Activated T-helper 2 cell treated with anti-CD3 and anti-CD28 coated beads, Interferon-gamma antibody, Interleukin-2, Interleukin-4, amounts not matched to agents 10 μg/mL and 5 μg/mL and 100 μg/mL, durations not matched to agents 14 hours and 24 hours and 36 hours (primary cell): Measurements from ENCODE around the gene HASPIN. TPM values are rescaled to one million over a fixed set of nuclear protein-coding genes. Genes with fewer than 3 reads are reported as not detected.
A peak's percentile ranks its signal among the peaks of the same experiment; 100 is the strongest.
"Not testable (repeated sequence)": the region's sequence is repeated elsewhere in the genome, so short reads cannot be mapped to it uniquely, and the experiment has no call there.

Experiments
- DNase-seq: peaks from one replicate; pipeline ENCODE4 v3.0.0; 2021; ENCODE audit warnings: low spot score
- H3K27ac Mint-ChIP-seq: one replicate; pipeline ENCODE4 v1.8.0; 2021; ENCODE audit warnings: mixed read lengths
- H3K27me3 Mint-ChIP-seq: one replicate; pipeline ENCODE4 v1.8.0; 2021; ENCODE audit warnings: low read depth, mixed read lengths
- H3K36me3 Mint-ChIP-seq: one replicate; pipeline ENCODE4 v1.8.0; 2021; ENCODE audit warnings: low read depth, mixed read lengths
- H3K4me1 Mint-ChIP-seq: one replicate; pipeline ENCODE4 v1.8.0; 2021; ENCODE audit warnings: low read depth, mixed read lengths
- H3K4me3 Mint-ChIP-seq: one replicate; pipeline ENCODE4 v1.8.0; 2021; ENCODE audit warnings: low read depth, mild to moderate bottlenecking, moderate library complexity, mixed read lengths
- H3K9me3 Mint-ChIP-seq: one replicate; pipeline ENCODE4 v1.8.0; 2021; ENCODE audit warnings: mixed read lengths
- intact Hi-C: fragments of 100-400 bp; cut with micrococcal nuclease; formaldehyde crosslinking; loops from one replicate; pipeline ENCODE4 v1.15.1; 2023
- total RNA-seq: library from RNA; stranded (reverse); gene quantifications from 2 replicates; pipeline ENCODE4 v1.2.3, GENCODE V29; 2022

The HASPIN gene
- total RNA-seq, 1 donor from 2014 or later = 23.4 TPM

- Mint-ChIP-seq H3K4me3 (no peak overlapping the region), H3K9me3 (no peaks in the 10 kb centered on the region), H3K36me3 (peaks cover 41% of the 10 kb centered on the region), H3K27me3 (no peaks in the 10 kb centered on the region), H3K4me1 (peaks cover 13% of the 10 kb centered on the region), H3K27ac (no peak overlapping the region)
- intact Hi-C loops = no loop called here
- DNase-seq = no peak
Observed at GRCh38 chr17:3689262-3690093, 34.2 kb upstream of the HASPIN start.

GRCh38 chr17:3690094-3690715 lies 33.5 kb upstream of the HASPIN start:
- no peaks in the 10 kb centered on the region for H3K27me3 Mint-ChIP-seq
- H3K4me3 Mint-ChIP-seq = no peak overlapping the region
- intact Hi-C loops = no loop called here
- peaks cover 15% of the 10 kb centered on the region for H3K4me1 Mint-ChIP-seq
- H3K9me3 Mint-ChIP-seq = no peaks in the 10 kb centered on the region
- H3K27ac Mint-ChIP-seq = no peak overlapping the region
- peaks cover 38% of the 10 kb centered on the region for H3K36me3 Mint-ChIP-seq
- DNase-seq = no peak

DNA sequence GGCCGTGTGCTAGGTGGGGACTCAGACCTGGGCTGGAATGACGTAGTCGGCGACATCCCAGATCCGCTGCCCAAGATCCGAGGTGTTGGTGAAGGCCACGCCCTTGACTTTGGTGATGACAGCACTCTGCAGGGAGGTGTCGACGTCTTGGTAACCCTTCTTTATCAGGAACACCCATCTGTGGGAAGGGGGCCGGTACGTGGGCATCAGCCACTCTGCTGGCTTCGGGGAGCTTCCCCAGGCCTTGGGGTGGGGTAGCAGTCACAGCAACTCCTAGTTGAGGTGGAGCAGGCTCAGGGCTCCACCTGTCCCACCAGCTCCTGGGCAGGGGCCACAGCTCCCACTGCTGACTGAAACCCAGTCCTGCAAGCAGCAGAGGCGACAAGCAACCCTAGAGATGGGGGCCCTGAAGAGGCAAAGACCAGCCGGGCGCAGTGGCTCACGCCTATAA lies 32.1 kb upstream of the HASPIN start:
- no peaks in the 10 kb centered on the region for H3K9me3 Mint-ChIP-seq
- peaks cover 15% of the 10 kb centered on the region for H3K4me1 Mint-ChIP-seq
- no peak overlapping the region for H3K27ac Mint-ChIP-seq
- no peaks in the 10 kb centered on the region for H3K27me3 Mint-ChIP-seq
- intact Hi-C loops = no loop called here
- no peak for DNase-seq
- peaks cover 38% of the 10 kb centered on the region for H3K36me3 Mint-ChIP-seq
- H3K4me3 Mint-ChIP-seq = no peak overlapping the region

GRCh38 chr17:3692346-3692745 lies 31.4 kb upstream of the HASPIN start:
- Mint-ChIP-seq H3K9me3 (no peaks in the 10 kb centered on the region), H3K4me1 (peaks cover 15% of the 10 kb centered on the region), H3K4me3 (no peak overlapping the region), H3K27ac (no peak overlapping the region), H3K36me3 (peaks cover 38% of the 10 kb centered on the region), H3K27me3 (no peaks in the 10 kb centered on the region)
- intact Hi-C loops = no loop called here
- no peak for DNase-seq

GRCh38 chr17:3693141-3693540 lies 30.6 kb upstream of the HASPIN start:
- Mint-ChIP-seq H3K4me3 (peak overlapping the region; percentile 45), H3K36me3 (peaks cover 43% of the 10 kb centered on the region), H3K4me1 (peaks cover 15% of the 10 kb centered on the region), H3K27ac (no peak overlapping the region), H3K27me3 (no peaks in the 10 kb centered on the region), H3K9me3 (no peaks in the 10 kb centered on the region)
- no peak for DNase-seq
- intact Hi-C loops = no loop called here

DNA sequence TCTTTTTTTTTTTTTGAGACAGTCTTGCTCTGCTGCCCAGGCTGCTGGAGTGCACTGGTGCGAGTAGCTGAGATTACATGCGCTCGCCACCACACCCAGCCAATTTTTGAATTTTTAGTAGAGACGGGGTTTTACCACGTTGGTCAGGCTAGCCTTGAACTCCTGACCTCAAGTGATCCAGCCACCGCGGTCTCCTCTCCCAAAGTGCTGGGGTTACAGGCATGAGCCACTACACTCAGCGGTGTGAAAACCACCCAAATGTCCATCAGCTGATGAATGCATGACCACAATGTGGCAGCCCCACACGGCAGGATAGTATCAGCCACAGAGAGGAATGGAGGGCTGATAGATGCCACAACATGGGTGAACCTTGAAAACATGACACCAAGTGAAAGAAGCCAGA lies 29.9 kb upstream of the HASPIN start:
- peaks cover 15% of the 10 kb centered on the region for H3K4me1 Mint-ChIP-seq
- H3K4me3 Mint-ChIP-seq = peak overlapping the region; percentile 90
- peaks cover 42% of the 10 kb centered on the region for H3K36me3 Mint-ChIP-seq
- intact Hi-C loops = no loop called here
- H3K27ac Mint-ChIP-seq = peak overlapping the region; percentile 63
- no peaks in the 10 kb centered on the region for H3K9me3 Mint-ChIP-seq
- no peaks in the 10 kb centered on the region for H3K27me3 Mint-ChIP-seq
- no peak for DNase-seq

- DNase-seq = no peak
- peaks cover 17% of the 10 kb centered on the region for H3K4me1 Mint-ChIP-seq
- peaks cover 33% of the 10 kb centered on the region for H3K36me3 Mint-ChIP-seq
- H3K4me3 Mint-ChIP-seq = peak overlapping the region; percentile 90
- H3K27me3 Mint-ChIP-seq = no peaks in the 10 kb centered on the region
- intact Hi-C loops = loop anchor here (1.0 kb wide), 1 partner anchor 16 kb away; no protein-coding TSS in a partner anchor
- peak overlapping the region; percentile 69 for H3K27ac Mint-ChIP-seq
- H3K9me3 Mint-ChIP-seq = no peaks in the 10 kb centered on the region
Observed at GRCh38 chr17:3695129-3695722, 28.5 kb upstream of the HASPIN start.

GRCh38 chr17:3695723-3696411 lies 27.8 kb upstream of the HASPIN start, which contains the start of gene P2RX5:
Gene P2RX5, minus strand, starts transcription at chr17:3696155. Its CDS starts 150 bp downstream, at chr17:3696005.
- peak; percentile 47 for DNase-seq
- Mint-ChIP-seq H3K27me3 (no peaks in the 10 kb centered on the region), H3K4me3 (peak within 1 kb of the TSS; percentile 90), H3K36me3 (peaks cover 31% of the 10 kb centered on the region), H3K27ac (peak within 1 kb of the TSS; percentile 82), H3K9me3 (no peaks in the 10 kb centered on the region), H3K4me1 (peaks cover 20% of the 10 kb centered on the region)
- intact Hi-C loops = loop anchor here (1.0 kb wide), 1 partner anchor 15 kb away; no protein-coding TSS in a partner anchor

DNA sequence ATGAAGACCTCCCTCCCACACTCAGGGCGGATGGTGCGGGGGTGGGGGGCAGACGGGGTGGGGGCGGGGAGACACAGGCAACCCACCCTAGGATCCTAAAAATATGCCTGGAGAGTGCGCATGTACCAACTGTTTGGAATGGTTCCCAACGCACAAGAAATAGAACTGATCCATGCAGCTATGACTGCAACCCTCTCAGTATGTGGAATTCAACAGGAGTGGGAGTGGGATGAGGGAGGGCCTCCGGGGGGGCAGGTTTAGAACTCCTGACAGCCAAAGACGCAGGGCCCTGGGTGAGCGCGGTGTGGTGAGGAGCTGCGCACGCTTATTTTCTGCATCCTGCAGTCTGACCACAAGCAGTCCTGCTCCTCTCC lies 26.6 kb upstream of the HASPIN start:
- Mint-ChIP-seq H3K36me3 (peaks cover 32% of the 10 kb centered on the region), H3K4me3 (peak overlapping the region; percentile 13), H3K27me3 (no peaks in the 10 kb centered on the region), H3K4me1 (peaks cover 18% of the 10 kb centered on the region), H3K9me3 (no peaks in the 10 kb centered on the region), H3K27ac (no peak overlapping the region)
- intact Hi-C loops = no loop called here
- DNase-seq = no peak

GRCh38 chr17:3698139-3698538 lies 25.6 kb upstream of the HASPIN start:
- peaks cover 41% of the 10 kb centered on the region for H3K36me3 Mint-ChIP-seq
- H3K9me3 Mint-ChIP-seq = peaks cover 3% of the 10 kb centered on the region
- no peaks in the 10 kb centered on the region for H3K27me3 Mint-ChIP-seq
- H3K4me3 Mint-ChIP-seq = peak overlapping the region; percentile 62
- H3K4me1 Mint-ChIP-seq = peaks cover 14% of the 10 kb centered on the region
- DNase-seq = no peak
- no peak overlapping the region for H3K27ac Mint-ChIP-seq
- intact Hi-C loops = no loop called here

DNA sequence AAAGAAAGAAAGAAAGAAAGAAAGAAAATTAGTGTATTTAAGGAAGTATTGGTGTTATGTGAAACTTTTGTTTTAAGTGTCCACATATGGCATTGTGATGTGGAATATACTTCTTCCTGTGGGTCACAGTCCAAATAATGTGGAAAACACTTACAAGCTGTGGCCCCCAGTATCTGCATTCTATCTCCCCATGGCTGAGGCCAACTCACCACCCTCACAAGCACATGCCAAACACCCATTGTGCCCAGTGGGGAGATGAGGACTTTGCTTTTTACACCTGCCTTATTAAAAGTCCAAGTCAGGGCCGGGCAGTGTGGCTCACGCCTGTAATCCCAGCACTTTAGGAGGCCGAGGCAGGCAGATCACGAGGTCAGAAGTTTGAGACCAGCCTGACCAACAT lies 23.8 kb upstream of the HASPIN start:
- Mint-ChIP-seq H3K27ac (no peak overlapping the region), H3K27me3 (no peaks in the 10 kb centered on the region), H3K9me3 (peaks cover 3% of the 10 kb centered on the region), H3K4me3 (no peak overlapping the region), H3K36me3 (peaks cover 44% of the 10 kb centered on the region), H3K4me1 (peaks cover 5% of the 10 kb centered on the region)
- no peak for DNase-seq
- intact Hi-C loops = no loop called here

DNA sequence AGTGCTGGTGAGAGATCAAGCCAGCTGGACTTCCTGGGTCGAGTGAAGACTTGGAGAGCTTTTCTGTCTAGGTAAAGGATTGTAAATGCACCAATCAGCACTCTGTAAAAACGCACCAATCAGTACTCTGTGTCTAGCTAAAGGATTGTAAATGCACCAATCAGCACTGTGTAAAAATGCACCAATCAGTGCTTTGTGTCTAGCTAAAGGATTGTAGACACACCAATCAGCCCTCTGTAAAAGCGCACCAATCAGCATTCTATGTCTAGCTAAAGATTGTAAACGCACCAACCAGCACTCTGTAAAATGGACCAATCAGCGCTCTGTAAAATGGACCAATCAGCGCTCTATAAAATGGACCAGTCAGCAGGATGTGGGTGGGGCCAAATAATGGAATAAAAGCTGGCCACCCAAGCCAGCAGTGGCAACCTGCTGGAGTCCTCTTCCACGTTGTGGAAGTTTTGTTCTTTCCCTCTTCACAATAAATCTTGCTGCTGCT lies 21.6 kb upstream of the HASPIN start:
- DNase-seq, H3K4me1 Mint-ChIP-seq, H3K9me3 Mint-ChIP-seq, H3K27me3 Mint-ChIP-seq, intact Hi-C loops, H3K4me3 Mint-ChIP-seq: not testable (repeated sequence)
- H3K27ac Mint-ChIP-seq = peak overlapping the region; percentile 40
- peaks cover 53% of the 10 kb centered on the region for H3K36me3 Mint-ChIP-seq
